Measurements from ENCODE around the gene GFER.

DNA sequence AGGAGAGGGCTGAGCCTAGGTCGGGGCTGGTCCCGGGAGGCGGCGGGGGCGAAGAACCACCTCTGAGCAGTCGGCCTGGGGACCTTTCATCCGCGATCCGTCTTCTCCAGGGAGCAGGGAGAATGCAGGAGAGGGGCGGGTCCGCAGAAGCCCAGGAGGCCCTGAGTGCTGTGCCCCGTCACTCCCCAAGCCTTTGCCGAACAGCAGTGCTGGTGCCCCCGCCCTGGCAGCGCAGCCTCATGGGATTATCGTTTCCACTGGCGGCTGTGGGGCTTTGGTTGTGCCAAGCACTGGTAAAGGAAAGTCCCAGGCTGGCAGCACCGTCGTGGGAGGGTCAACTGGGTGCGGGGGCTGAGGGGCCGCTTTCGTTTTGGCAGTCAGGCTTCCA, 11.5 kb upstream of the GFER start:
- TF ChIP-seq, protein P1, sequence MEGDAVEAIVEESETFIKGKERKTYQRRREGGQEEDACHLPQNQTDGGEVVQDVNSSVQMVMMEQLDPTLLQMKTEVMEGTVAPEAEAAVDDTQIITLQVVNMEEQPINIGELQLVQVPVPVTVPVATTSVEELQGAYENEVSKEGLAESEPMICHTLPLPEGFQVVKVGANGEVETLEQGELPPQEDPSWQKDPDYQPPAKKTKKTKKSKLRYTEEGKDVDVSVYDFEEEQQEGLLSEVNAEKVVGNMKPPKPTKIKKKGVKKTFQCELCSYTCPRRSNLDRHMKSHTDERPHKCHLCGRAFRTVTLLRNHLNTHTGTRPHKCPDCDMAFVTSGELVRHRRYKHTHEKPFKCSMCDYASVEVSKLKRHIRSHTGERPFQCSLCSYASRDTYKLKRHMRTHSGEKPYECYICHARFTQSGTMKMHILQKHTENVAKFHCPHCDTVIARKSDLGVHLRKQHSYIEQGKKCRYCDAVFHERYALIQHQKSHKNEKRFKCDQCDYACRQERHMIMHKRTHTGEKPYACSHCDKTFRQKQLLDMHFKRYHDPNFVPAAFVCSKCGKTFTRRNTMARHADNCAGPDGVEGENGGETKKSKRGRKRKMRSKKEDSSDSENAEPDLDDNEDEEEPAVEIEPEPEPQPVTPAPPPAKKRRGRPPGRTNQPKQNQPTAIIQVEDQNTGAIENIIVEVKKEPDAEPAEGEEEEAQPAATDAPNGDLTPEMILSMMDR (IDR thresholded peaks at IDR 0.05; ENCODE audit: low read depth, low read length, missing input control) = no peak
- TF ChIP-seq JUND (IDR thresholded peaks at IDR 0.05) (no peak), SP1 (IDR thresholded peaks at IDR 0.05) (no peak), TAF1 (conservative IDR thresholded peaks at IDR 0.05) (no peak), YY1 (IDR thresholded peaks at IDR 0.05) (no peak), RAD21 (IDR thresholded peaks at IDR 0.05) (no peak), EGR1 (IDR thresholded peaks at IDR 0.05; ENCODE audit: low read depth in 2 of 2) (no peak), GABPA (IDR thresholded peaks at IDR 0.05 in 1 of 2, conservative IDR thresholded peaks at IDR 0.05 in 1 of 2) (no peak)
- TF ChIP-seq, protein P2, sequence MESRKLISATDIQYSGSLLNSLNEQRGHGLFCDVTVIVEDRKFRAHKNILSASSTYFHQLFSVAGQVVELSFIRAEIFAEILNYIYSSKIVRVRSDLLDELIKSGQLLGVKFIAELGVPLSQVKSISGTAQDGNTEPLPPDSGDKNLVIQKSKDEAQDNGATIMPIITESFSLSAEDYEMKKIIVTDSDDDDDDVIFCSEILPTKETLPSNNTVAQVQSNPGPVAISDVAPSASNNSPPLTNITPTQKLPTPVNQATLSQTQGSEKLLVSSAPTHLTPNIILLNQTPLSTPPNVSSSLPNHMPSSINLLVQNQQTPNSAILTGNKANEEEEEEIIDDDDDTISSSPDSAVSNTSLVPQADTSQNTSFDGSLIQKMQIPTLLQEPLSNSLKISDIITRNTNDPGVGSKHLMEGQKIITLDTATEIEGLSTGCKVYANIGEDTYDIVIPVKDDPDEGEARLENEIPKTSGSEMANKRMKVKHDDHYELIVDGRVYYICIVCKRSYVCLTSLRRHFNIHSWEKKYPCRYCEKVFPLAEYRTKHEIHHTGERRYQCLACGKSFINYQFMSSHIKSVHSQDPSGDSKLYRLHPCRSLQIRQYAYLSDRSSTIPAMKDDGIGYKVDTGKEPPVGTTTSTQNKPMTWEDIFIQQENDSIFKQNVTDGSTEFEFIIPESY (IDR thresholded peaks at IDR 0.05) = no peak
- TF ChIP-seq, protein P3, sequence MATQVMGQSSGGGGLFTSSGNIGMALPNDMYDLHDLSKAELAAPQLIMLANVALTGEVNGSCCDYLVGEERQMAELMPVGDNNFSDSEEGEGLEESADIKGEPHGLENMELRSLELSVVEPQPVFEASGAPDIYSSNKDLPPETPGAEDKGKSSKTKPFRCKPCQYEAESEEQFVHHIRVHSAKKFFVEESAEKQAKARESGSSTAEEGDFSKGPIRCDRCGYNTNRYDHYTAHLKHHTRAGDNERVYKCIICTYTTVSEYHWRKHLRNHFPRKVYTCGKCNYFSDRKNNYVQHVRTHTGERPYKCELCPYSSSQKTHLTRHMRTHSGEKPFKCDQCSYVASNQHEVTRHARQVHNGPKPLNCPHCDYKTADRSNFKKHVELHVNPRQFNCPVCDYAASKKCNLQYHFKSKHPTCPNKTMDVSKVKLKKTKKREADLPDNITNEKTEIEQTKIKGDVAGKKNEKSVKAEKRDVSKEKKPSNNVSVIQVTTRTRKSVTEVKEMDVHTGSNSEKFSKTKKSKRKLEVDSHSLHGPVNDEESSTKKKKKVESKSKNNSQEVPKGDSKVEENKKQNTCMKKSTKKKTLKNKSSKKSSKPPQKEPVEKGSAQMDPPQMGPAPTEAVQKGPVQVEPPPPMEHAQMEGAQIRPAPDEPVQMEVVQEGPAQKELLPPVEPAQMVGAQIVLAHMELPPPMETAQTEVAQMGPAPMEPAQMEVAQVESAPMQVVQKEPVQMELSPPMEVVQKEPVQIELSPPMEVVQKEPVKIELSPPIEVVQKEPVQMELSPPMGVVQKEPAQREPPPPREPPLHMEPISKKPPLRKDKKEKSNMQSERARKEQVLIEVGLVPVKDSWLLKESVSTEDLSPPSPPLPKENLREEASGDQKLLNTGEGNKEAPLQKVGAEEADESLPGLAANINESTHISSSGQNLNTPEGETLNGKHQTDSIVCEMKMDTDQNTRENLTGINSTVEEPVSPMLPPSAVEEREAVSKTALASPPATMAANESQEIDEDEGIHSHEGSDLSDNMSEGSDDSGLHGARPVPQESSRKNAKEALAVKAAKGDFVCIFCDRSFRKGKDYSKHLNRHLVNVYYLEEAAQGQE (IDR thresholded peaks at IDR 0.05) = no peak
- TF ChIP-seq, protein P4, sequence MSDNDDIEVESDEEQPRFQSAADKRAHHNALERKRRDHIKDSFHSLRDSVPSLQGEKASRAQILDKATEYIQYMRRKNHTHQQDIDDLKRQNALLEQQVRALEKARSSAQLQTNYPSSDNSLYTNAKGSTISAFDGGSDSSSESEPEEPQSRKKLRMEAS (IDR thresholded peaks at IDR 0.05) = no peak
